Fibroblast of pulmonary artery (primary cell): ENCODE results near the gene NUDT22.

ENCODE experiments used
- DNase-seq: peaks from one replicate; pipeline ENCODE4 v3.0.0-alpha.2; 2010; ENCODE audit warnings: low read depth
- H3K4me3 ChIP-seq: replicated peaks from 2 replicates; pipeline ENCODE4 v1.5.1; 2011; ENCODE audit warnings: low read depth, mild to moderate bottlenecking, control low read depth, low read length, moderate library complexity
- CTCF ChIP-seq: IDR thresholded peaks from 2 replicates; pipeline ENCODE4 v1.5.1; 2011; ENCODE audit warnings: mild to moderate bottlenecking, control low read depth, low read length, inconsistent platforms; ENCODE audit errors: missing control alignments

The NUDT22 gene

GRCh38 chr11:64225608-64226506, at the start of gene NUDT22, which contains the start of gene TRPT1:
NUDT22 (plus strand) TSS chr11:64226274; CDS start chr11:64226653, 379 bp downstream.
TRPT1 (minus strand) TSS chr11:64226186; CDS start chr11:64225860, 326 bp downstream.
- DNase-seq = peak; percentile 69
- TF ChIP-seq CTCF = peak; percentile 22
- H3K4me3 ChIP-seq = peak within 1 kb of the TSS; percentile 79

- no peak for TF ChIP-seq CTCF
- H3K4me3 ChIP-seq = no peak overlapping the region
- no peak for DNase-seq
Observed at GRCh38 chr11:64176751-64177150, 49.3 kb upstream of the NUDT22 start.

GRCh38 chr11:64178203-64178602, 47.9 kb upstream of the NUDT22 start:
- H3K4me3 ChIP-seq = no peak overlapping the region
- TF ChIP-seq CTCF = no peak
- no peak for DNase-seq

- no peak overlapping the region for H3K4me3 ChIP-seq
- no peak for TF ChIP-seq CTCF
- DNase-seq = no peak
Observed at GRCh38 chr11:64178951-64179639, 47.0 kb upstream of the NUDT22 start.

- no peak for TF ChIP-seq CTCF
- no peak for DNase-seq
- peak overlapping the region; percentile 3 for H3K4me3 ChIP-seq
Observed at GRCh38 chr11:64180891-64181290, 45.2 kb upstream of the NUDT22 start.

- peak overlapping the region; percentile 3 for H3K4me3 ChIP-seq
- TF ChIP-seq CTCF = no peak
Observed at GRCh38 chr11:64181506-64182411, 44.3 kb upstream of the NUDT22 start.

More at GRCh38 chr11:64181506-64182411, 44.3 kb upstream of the NUDT22 start:
- peak; percentile 93 for DNase-seq
